Activated effector memory CD4-positive, alpha-beta T cell treated with anti-CD3 and anti-CD28 coated beads, Interleukin-2, amount 50 U/mL, for 16 hours (primary cell): Measurements from ENCODE around the gene EFNA4.

Source experiments
- DNase-seq: peaks from one replicate; pipeline ENCODE4 v3.0.0-alpha.2; 2020

Gene EFNA4

GRCh38 chr1:155063550-155064110, at the start of gene EFNA4:
TSS of gene EFNA4 (plus strand) at chr1:155063740. CDS start at chr1:155063824, 84 bp downstream.
- peak; percentile 94 for DNase-seq

- DNase-seq: no peak
Measured at GRCh38 chr1:155014709-155015508, 48.6 kb upstream of the EFNA4 start.

- no peak for DNase-seq
Measured at GRCh38 chr1:155015527-155016230, 47.9 kb upstream of the EFNA4 start.

GRCh38 chr1:155016231-155016831, 47.2 kb upstream of the EFNA4 start:
- DNase-seq: no peak

GRCh38 chr1:155017041-155017945, 46.2 kb upstream of the EFNA4 start:
- DNase-seq: peak; percentile 96

GRCh38 chr1:155017946-155018316, 45.6 kb upstream of the EFNA4 start:
- no peak for DNase-seq

GRCh38 chr1:155018617-155019348, 44.8 kb upstream of the EFNA4 start:
- DNase-seq: no peak

- DNase-seq: no peak
Measured at GRCh38 chr1:155019377-155020245, 43.9 kb upstream of the EFNA4 start.

GRCh38 chr1:155022136-155022926, 41.2 kb upstream of the EFNA4 start:
- DNase-seq: no peak

GRCh38 chr1:155022927-155023236, 40.7 kb upstream of the EFNA4 start:
- DNase-seq: no peak

- DNase-seq: no peak
Measured at GRCh38 chr1:155023627-155024026, 39.9 kb upstream of the EFNA4 start.

GRCh38 chr1:155024315-155024714, 39.2 kb upstream of the EFNA4 start:
- no peak for DNase-seq

- DNase-seq: no peak
Measured at GRCh38 chr1:155026154-155026553, 37.4 kb upstream of the EFNA4 start.

GRCh38 chr1:155026588-155026987, 37.0 kb upstream of the EFNA4 start:
- DNase-seq: no peak

GRCh38 chr1:155029513-155030242, 33.9 kb upstream of the EFNA4 start:
- DNase-seq: no peak

GRCh38 chr1:155030243-155030795, 33.2 kb upstream of the EFNA4 start:
- no peak for DNase-seq

GRCh38 chr1:155030899-155031298, 32.6 kb upstream of the EFNA4 start:
- DNase-seq: no peak

- no peak for DNase-seq
Measured at GRCh38 chr1:155032886-155033285, 30.7 kb upstream of the EFNA4 start.

GRCh38 chr1:155033524-155033923, 30.0 kb upstream of the EFNA4 start, which contains the start of the genes DCST1 and DCST2:
TSS of gene DCST1 (plus strand) at chr1:155033824. CDS start at chr1:155034037, 213 bp downstream.
TSS of gene DCST2 (minus strand) at chr1:155033781. CDS start at chr1:155033701, 80 bp downstream.
- DNase-seq: no peak
